HG03039 (cell line): Measurements from ENCODE around the gene IL21R.

Experiments used
- ATAC-seq: cut with Tn5 transposase; IDR thresholded peaks from one replicate; pipeline ENCODE4 v1.9.1; 2021; ENCODE audit warnings: mild to moderate bottlenecking, moderate library complexity; ENCODE audit not compliant: unreplicated experiment

IL21R gene

GRCh38 chr16:27483624-27484023 lies 81.7 kb downstream of the IL21R start:
- no peak for ATAC-seq

- no peak for ATAC-seq
Observed at GRCh38 chr16:27485126-27485525, 83.2 kb downstream of the IL21R start.

GRCh38 chr16:27485811-27486210 lies 83.8 kb downstream of the IL21R start:
- ATAC-seq, result no peak

GRCh38 chr16:27486344-27486743 lies 84.4 kb downstream of the IL21R start:
- no peak for ATAC-seq

- ATAC-seq, result no peak
Observed at GRCh38 chr16:27486760-27487159, 84.8 kb downstream of the IL21R start.

GRCh38 chr16:27489421-27489820 lies 87.4 kb downstream of the IL21R start:
- ATAC-seq, result no peak

GRCh38 chr16:27489906-27490305 lies 87.9 kb downstream of the IL21R start:
- no peak for ATAC-seq

- ATAC-seq, result no peak
Observed at GRCh38 chr16:27491894-27492587, 90.1 kb downstream of the IL21R start.

GRCh38 chr16:27492588-27492979 lies 90.6 kb downstream of the IL21R start:
- ATAC-seq, result no peak

GRCh38 chr16:27495191-27495590 lies 93.2 kb downstream of the IL21R start:
- no peak for ATAC-seq

- ATAC-seq, result no peak
Observed at GRCh38 chr16:27498031-27498825, 96.3 kb downstream of the IL21R start.

- ATAC-seq, result no peak
Observed at GRCh38 chr16:27498916-27499658, 97.1 kb downstream of the IL21R start.

GRCh38 chr16:27499659-27500055 lies 97.7 kb downstream of the IL21R start:
- ATAC-seq, result no peak

GRCh38 chr16:27500801-27501200 lies 98.8 kb downstream of the IL21R start:
- no peak for ATAC-seq
